ENCODE measurements around the gene TM7SF2. TPM values are rescaled to one million over a fixed set of nuclear protein-coding genes. Genes with fewer than 3 reads are reported as not detected.
A peak's percentile ranks its signal among the peaks of the same experiment; 100 is the strongest.

Gene TM7SF2
- total RNA-seq, 4 donors from 2014 or later: 7.1 to 25.2 (median 18.3) TPM

- Histone ChIP-seq H3K36me3 (peaks cover 0 to 30% of the 10 kb centered on the region in 2 donors), H3K4me1 (peaks cover 0 to 43% (median 11%) of the 10 kb centered on the region in 3 donors), H3K27ac (peak overlapping the region; percentile 94 to 98 (median 96)), H3K4me3 (peak overlapping the region; percentile 84 to 96), H3K9me3 (no peaks in the 10 kb centered on the region), H3K27me3 (no peaks in the 10 kb centered on the region)
- no peak for TF ChIP-seq POLR2A (IDR thresholded peaks at IDR 0.05)
- TF ChIP-seq, protein P1, sequence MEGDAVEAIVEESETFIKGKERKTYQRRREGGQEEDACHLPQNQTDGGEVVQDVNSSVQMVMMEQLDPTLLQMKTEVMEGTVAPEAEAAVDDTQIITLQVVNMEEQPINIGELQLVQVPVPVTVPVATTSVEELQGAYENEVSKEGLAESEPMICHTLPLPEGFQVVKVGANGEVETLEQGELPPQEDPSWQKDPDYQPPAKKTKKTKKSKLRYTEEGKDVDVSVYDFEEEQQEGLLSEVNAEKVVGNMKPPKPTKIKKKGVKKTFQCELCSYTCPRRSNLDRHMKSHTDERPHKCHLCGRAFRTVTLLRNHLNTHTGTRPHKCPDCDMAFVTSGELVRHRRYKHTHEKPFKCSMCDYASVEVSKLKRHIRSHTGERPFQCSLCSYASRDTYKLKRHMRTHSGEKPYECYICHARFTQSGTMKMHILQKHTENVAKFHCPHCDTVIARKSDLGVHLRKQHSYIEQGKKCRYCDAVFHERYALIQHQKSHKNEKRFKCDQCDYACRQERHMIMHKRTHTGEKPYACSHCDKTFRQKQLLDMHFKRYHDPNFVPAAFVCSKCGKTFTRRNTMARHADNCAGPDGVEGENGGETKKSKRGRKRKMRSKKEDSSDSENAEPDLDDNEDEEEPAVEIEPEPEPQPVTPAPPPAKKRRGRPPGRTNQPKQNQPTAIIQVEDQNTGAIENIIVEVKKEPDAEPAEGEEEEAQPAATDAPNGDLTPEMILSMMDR (IDR thresholded peaks at IDR 0.05): peak in 1 of 4 experiments; percentile 11
- TF ChIP-seq POLR2AphosphoS5 (IDR thresholded peaks at IDR 0.05): peak; percentile 63
- no peak for TF ChIP-seq EP300 (IDR thresholded peaks at IDR 0.05)
- peak; percentile 95 for ATAC-seq
- 0% methylated on average over 2 to 21 of the region's 24 CpGs for WGBS, 2 donors (ENCODE audit: low coverage in 1 of 2)
Measured at GRCh38 chr11:65134952-65135632, 23.4 kb downstream of the TM7SF2 start.

GRCh38 chr11:65135633-65136145, 24.0 kb downstream of the TM7SF2 start:
- Histone ChIP-seq H3K4me3 (peak overlapping the region; percentile 84 to 96), H3K9me3 (no peaks in the 10 kb centered on the region), H3K36me3 (peaks cover 0 to 24% of the 10 kb centered on the region in 2 donors), H3K27ac (peak overlapping the region; percentile 94 to 98 (median 96)), H3K4me1 (peaks cover 0 to 43% (median 11%) of the 10 kb centered on the region in 3 donors), H3K27me3 (no peaks in the 10 kb centered on the region)
- TF ChIP-seq POLR2AphosphoS5 (IDR thresholded peaks at IDR 0.05) (no peak), EP300 (IDR thresholded peaks at IDR 0.05) (no peak), POLR2A (IDR thresholded peaks at IDR 0.05) (no peak)
- TF ChIP-seq, protein P1 (IDR thresholded peaks at IDR 0.05): no peak
- 17 to 41% methylated on average over 5 to 11 of the region's 11 CpGs for WGBS, 2 donors (ENCODE audit: low coverage in 1 of 2)
- ATAC-seq: no peak

- H3K9me3 ChIP-seq: no peaks in the 10 kb centered on the region
- H3K4me3 ChIP-seq: no peak overlapping the region
- 78 to 80% methylated on average over 11 to 15 of the region's 15 CpGs for WGBS, 2 donors (ENCODE audit: low coverage in 1 of 2)
- peaks cover 0 to 38% (median 11%) of the 10 kb centered on the region in 3 donors for H3K4me1 ChIP-seq
- TF ChIP-seq, protein P1 (IDR thresholded peaks at IDR 0.05): no peak
- no peak for TF ChIP-seq POLR2AphosphoS5 (IDR thresholded peaks at IDR 0.05)
- TF ChIP-seq POLR2A (IDR thresholded peaks at IDR 0.05): no peak
- TF ChIP-seq EP300 (IDR thresholded peaks at IDR 0.05): no peak
- peaks cover 0 to 15% of the 10 kb centered on the region in 2 donors for H3K36me3 ChIP-seq
- H3K27me3 ChIP-seq: no peaks in the 10 kb centered on the region
- H3K27ac ChIP-seq: no peak overlapping the region
- no peak for ATAC-seq
Measured at GRCh38 chr11:65136515-65137096, 24.9 kb downstream of the TM7SF2 start.

- Histone ChIP-seq H3K9me3 (no peaks in the 10 kb centered on the region), H3K4me3 (no peak overlapping the region), H3K4me1 (no peaks in the 10 kb centered on the region), H3K27ac (no peak overlapping the region), H3K36me3 (no peaks in the 10 kb centered on the region), H3K27me3 (peaks cover 10% of the 10 kb centered on the region)
- 78 to 80% methylated on average over 6 to 7 of the region's 7 CpGs for WGBS, 2 donors (ENCODE audit: low coverage in 1 of 2)
- no peak for ATAC-seq
- no peak for TF ChIP-seq EP300 (IDR thresholded peaks at IDR 0.05)
- TF ChIP-seq POLR2AphosphoS5 (IDR thresholded peaks at IDR 0.05): no peak
- TF ChIP-seq, protein P1 (IDR thresholded peaks at IDR 0.05): no peak
- no peak for TF ChIP-seq POLR2A (IDR thresholded peaks at IDR 0.05)
Measured at GRCh38 chr11:65141896-65142494, 30.3 kb downstream of the TM7SF2 start.

Measured in gastroesophageal sphincter (tissue), 4 donors.